ENCODE measurements around the gene NKX6-1. TPM values are rescaled to one million over a fixed set of nuclear protein-coding genes. Genes with fewer than 3 reads are reported as not detected.

The NKX6-1 gene
- total RNA-seq, 2 experiments from 2014 or later, result not detected

- H3K4me1 Mint-ChIP-seq (ENCODE audit: low read depth), result peaks cover 2% of the 10 kb centered on the region
- H3K36me3 Mint-ChIP-seq (ENCODE audit: low read depth), result no peaks in the 10 kb centered on the region
- no peak overlapping the region for H3K27ac Mint-ChIP-seq
- no peak for DNase-seq
- H3K27me3 Mint-ChIP-seq (ENCODE audit: low read depth), result peaks cover 55% of the 10 kb centered on the region
- CTCF ChIA-PET, result no interaction called here
- intact Hi-C loops (cut with micrococcal nuclease), result no loop called here
- H3K9me3 Mint-ChIP-seq, result no peaks in the 10 kb centered on the region
- H3K4me3 Mint-ChIP-seq, result no peak overlapping the region
These were observed 8.8 kb upstream of the NKX6-1 start for GRCh38 chr4:84507941-84508340.

GRCh38 chr4:84504821-84505220, 5.7 kb upstream of the NKX6-1 start:
- intact Hi-C loops (cut with micrococcal nuclease), result loop anchor here (1.0 to 5.0 kb wide), 4 partner anchors 35 to 998 kb away; no protein-coding TSS in a partner anchor

GRCh38 chr4:84503495-84504437, 4.7 kb upstream of the NKX6-1 start:
- CTCF ChIA-PET, result interaction anchor here (0.6 to 1.3 kb wide), 3 partner anchors 10 to 833 kb away, joined by 3 to 7 read pairs (median 7); no protein-coding TSS in a partner anchor
- Mint-ChIP-seq H3K36me3 (ENCODE audit: low read depth) (peaks cover 1% of the 10 kb centered on the region), H3K4me3 (no peak overlapping the region), H3K27ac (peak overlapping the region; percentile 63), H3K4me1 (ENCODE audit: low read depth) (peaks cover 14% of the 10 kb centered on the region), H3K9me3 (no peaks in the 10 kb centered on the region), H3K27me3 (ENCODE audit: low read depth) (peaks cover 76% of the 10 kb centered on the region)
- intact Hi-C loops (cut with micrococcal nuclease), result loop anchor here (1.0 to 5.0 kb wide), 6 partner anchors 10 to 996 kb away; no protein-coding TSS in a partner anchor
- DNase-seq, result peak; percentile 43

More at GRCh38 chr4:84504821-84505220, 5.7 kb upstream of the NKX6-1 start:
- peaks cover 5% of the 10 kb centered on the region for H3K4me1 Mint-ChIP-seq (ENCODE audit: low read depth)
- no peak overlapping the region for H3K27ac Mint-ChIP-seq
- no peak for DNase-seq
- peaks cover 1% of the 10 kb centered on the region for H3K36me3 Mint-ChIP-seq (ENCODE audit: low read depth)
- CTCF ChIA-PET, result no interaction called here
- H3K4me3 Mint-ChIP-seq, result no peak overlapping the region
- H3K9me3 Mint-ChIP-seq, result no peaks in the 10 kb centered on the region
- peaks cover 72% of the 10 kb centered on the region for H3K27me3 Mint-ChIP-seq (ENCODE audit: low read depth)

GRCh38 chr4:84502955-84503373, 3.9 kb upstream of the NKX6-1 start:
- intact Hi-C loops (cut with micrococcal nuclease), result loop anchor here (1.0 to 5.0 kb wide), 3 partner anchors 10 to 996 kb away; no protein-coding TSS in a partner anchor

GRCh38 chr4:84502333-84502954, 3.4 kb upstream of the NKX6-1 start:
- peaks cover 18% of the 10 kb centered on the region for H3K4me1 Mint-ChIP-seq (ENCODE audit: low read depth)
- intact Hi-C loops (cut with micrococcal nuclease), result loop anchor here (5.0 kb wide), 1 partner anchor 995 kb away; no protein-coding TSS in a partner anchor
- no peak for DNase-seq
- H3K27ac Mint-ChIP-seq, result no peak overlapping the region
- H3K4me3 Mint-ChIP-seq, result no peak overlapping the region
- peaks cover 70% of the 10 kb centered on the region for H3K27me3 Mint-ChIP-seq (ENCODE audit: low read depth)
- H3K9me3 Mint-ChIP-seq, result no peaks in the 10 kb centered on the region
- peaks cover 1% of the 10 kb centered on the region for H3K36me3 Mint-ChIP-seq (ENCODE audit: low read depth)
- CTCF ChIA-PET, result interaction anchor here (0.6 to 1.3 kb wide), 6 partner anchors 8 to 182 kb away, joined by 3 to 7 read pairs (median 3); no protein-coding TSS in a partner anchor

More at GRCh38 chr4:84502955-84503373, 3.9 kb upstream of the NKX6-1 start:
- Mint-ChIP-seq H3K36me3 (ENCODE audit: low read depth) (peaks cover 1% of the 10 kb centered on the region), H3K9me3 (no peaks in the 10 kb centered on the region), H3K27me3 (ENCODE audit: low read depth) (peaks cover 75% of the 10 kb centered on the region), H3K4me3 (no peak overlapping the region), H3K4me1 (ENCODE audit: low read depth) (peaks cover 18% of the 10 kb centered on the region), H3K27ac (no peak overlapping the region)
- CTCF ChIA-PET, result interaction anchor here (0.9 to 1.3 kb wide), 5 partner anchors 9 to 182 kb away, joined by 3 to 7 read pairs (median 3); no protein-coding TSS in a partner anchor
- no peak for DNase-seq

- no peak overlapping the region for H3K27ac Mint-ChIP-seq
- no peak overlapping the region for H3K4me3 Mint-ChIP-seq
- intact Hi-C loops (cut with micrococcal nuclease), result loop anchor here (5.0 kb wide), 1 partner anchor 994 kb away; no protein-coding TSS in a partner anchor
- DNase-seq, result no peak
- H3K36me3 Mint-ChIP-seq (ENCODE audit: low read depth), result peaks cover 4% of the 10 kb centered on the region
- H3K9me3 Mint-ChIP-seq, result no peaks in the 10 kb centered on the region
- H3K4me1 Mint-ChIP-seq (ENCODE audit: low read depth), result peaks cover 19% of the 10 kb centered on the region
- H3K27me3 Mint-ChIP-seq (ENCODE audit: low read depth), result peaks cover 75% of the 10 kb centered on the region
- CTCF ChIA-PET, result interaction anchor here (0.6 to 1.2 kb wide), 4 partner anchors 18 to 45 kb away, joined by 3 read pairs; no protein-coding TSS in a partner anchor
These were observed 2.7 kb upstream of the NKX6-1 start for GRCh38 chr4:84501721-84502267.

GRCh38 chr4:84501202-84501503, 2.1 kb upstream of the NKX6-1 start:
- intact Hi-C loops (cut with micrococcal nuclease), result loop anchor here (5.0 kb wide), 1 partner anchor 994 kb away; no protein-coding TSS in a partner anchor
- Mint-ChIP-seq H3K9me3 (no peaks in the 10 kb centered on the region), H3K27ac (no peak overlapping the region), H3K4me1 (ENCODE audit: low read depth) (peaks cover 21% of the 10 kb centered on the region), H3K27me3 (ENCODE audit: low read depth) (peaks cover 80% of the 10 kb centered on the region), H3K36me3 (ENCODE audit: low read depth) (peaks cover 5% of the 10 kb centered on the region), H3K4me3 (no peak overlapping the region)
- no peak for DNase-seq
- CTCF ChIA-PET, result no interaction called here

- Mint-ChIP-seq H3K4me1 (ENCODE audit: low read depth) (peaks cover 21% of the 10 kb centered on the region), H3K27me3 (ENCODE audit: low read depth) (peaks cover 80% of the 10 kb centered on the region), H3K36me3 (ENCODE audit: low read depth) (peaks cover 6% of the 10 kb centered on the region), H3K9me3 (peaks cover 1% of the 10 kb centered on the region), H3K27ac (no peak overlapping the region), H3K4me3 (no peak overlapping the region)
- CTCF ChIA-PET, result no interaction called here
- no peak for DNase-seq
- intact Hi-C loops (cut with micrococcal nuclease), result loop anchor here (5.0 kb wide), 1 partner anchor 993 kb away; no protein-coding TSS in a partner anchor
These were observed 1.5 kb upstream of the NKX6-1 start for GRCh38 chr4:84500386-84501201.

GRCh38 chr4:84499624-84499982, 511 bp upstream of the NKX6-1 start:
- intact Hi-C loops (cut with micrococcal nuclease), result loop anchor here (2.0 to 5.0 kb wide), 2 partner anchors 83 to 468 kb away; partner anchors contain the start of genes CDS1 and WDFY3
- H3K4me3 Mint-ChIP-seq, result no peak overlapping the region
- peaks cover 7% of the 10 kb centered on the region for H3K36me3 Mint-ChIP-seq (ENCODE audit: low read depth)
- CTCF ChIA-PET, result interaction anchor here (0.6 kb wide), 1 partner anchor 161 kb away, joined by 3 read pairs; no protein-coding TSS in a partner anchor
- peaks cover 85% of the 10 kb centered on the region for H3K27me3 Mint-ChIP-seq (ENCODE audit: low read depth)
- H3K27ac Mint-ChIP-seq, result no peak overlapping the region
- H3K4me1 Mint-ChIP-seq (ENCODE audit: low read depth), result peaks cover 21% of the 10 kb centered on the region
- peaks cover 6% of the 10 kb centered on the region for H3K9me3 Mint-ChIP-seq
- no peak for DNase-seq

- intact Hi-C loops (cut with micrococcal nuclease), result loop anchor here (2.0 to 5.0 kb wide), 2 partner anchors 84 to 469 kb away; partner anchors contain the start of genes CDS1 and WDFY3
- H3K36me3 Mint-ChIP-seq (ENCODE audit: low read depth), result peaks cover 9% of the 10 kb centered on the region
- DNase-seq, result peak; percentile 26
- H3K4me3 Mint-ChIP-seq, result peak overlapping the region; percentile 60
- H3K27me3 Mint-ChIP-seq (ENCODE audit: low read depth), result peaks cover 85% of the 10 kb centered on the region
- peaks cover 23% of the 10 kb centered on the region for H3K4me1 Mint-ChIP-seq (ENCODE audit: low read depth)
- peaks cover 6% of the 10 kb centered on the region for H3K9me3 Mint-ChIP-seq
- CTCF ChIA-PET, result interaction anchor here (0.6 kb wide), 1 partner anchor 607 kb away, joined by 4 read pairs; no protein-coding TSS in a partner anchor
- no peak overlapping the region for H3K27ac Mint-ChIP-seq
These were observed 723 bp downstream of the NKX6-1 start for GRCh38 chr4:84498203-84498934.

Measured in activated naive CD4-positive, alpha-beta T cell treated with anti-CD3 and anti-CD28 coated beads for 36 hours (primary cell).